ENCODE measurements around the gene ZNRF2. TPM values are rescaled to one million over a fixed set of nuclear protein-coding genes. Genes with fewer than 3 reads are reported as not detected.
A peak's percentile ranks its signal among the peaks of the same experiment; 100 is the strongest.

The ZNRF2 gene
- total and polyA plus RNA-seq, 2 experiments from 2014 or later = 11.0 to 18.8 TPM

DNA sequence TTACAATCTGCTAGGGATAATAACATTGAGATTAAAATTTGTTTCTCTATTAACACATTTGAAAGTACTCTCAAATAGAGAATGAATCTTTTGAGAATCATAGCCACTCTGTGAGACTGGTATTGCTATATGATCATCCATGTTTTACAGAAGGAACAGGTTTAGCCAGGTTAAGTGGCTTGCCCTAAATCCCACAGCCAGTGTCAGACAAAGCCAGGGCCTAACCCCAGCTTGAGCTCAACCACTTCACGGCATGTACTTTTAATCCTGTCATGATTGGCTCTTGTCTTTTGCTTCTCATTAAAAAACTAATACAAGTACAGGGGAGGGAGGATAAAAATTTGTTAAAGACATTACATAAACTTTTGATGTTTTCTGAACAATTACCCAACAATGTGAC is 3.8 kb upstream of the ZNRF2 start:
- H3K79me2 ChIP-seq = no peaks in the 10 kb centered on the region
- no peak overlapping the region for H3K27ac ChIP-seq
- H4K20me1 ChIP-seq (ENCODE audit: insufficient read depth, poor library complexity, severe bottlenecking) = no peaks in the 10 kb centered on the region
- DNase-seq (ENCODE audit: low spot score) = no peak
- H3K9me3 ChIP-seq (ENCODE audit: low read depth) = no peaks in the 10 kb centered on the region
- WGBS (ENCODE audit: low lambda C conversion rate, missing lambda C conversion rate) = 64% methylated on average over 1 of the region's 1 CpG
- no peaks in the 10 kb centered on the region for H3K27me3 ChIP-seq
- no peak overlapping the region for H3K4me2 ChIP-seq
- no peak overlapping the region for H3K4me3 ChIP-seq
- no peak overlapping the region for H2AFZ ChIP-seq
- H3K4me1 ChIP-seq (ENCODE audit: insufficient read depth) = peaks cover 13% of the 10 kb centered on the region
- H3K36me3 ChIP-seq (replicated peaks; ENCODE audit: insufficient read depth, low read depth) = no peaks in the 10 kb centered on the region
- H3K9me2 ChIP-seq (replicated peaks; ENCODE audit: insufficient read depth) = no peaks in the 10 kb centered on the region
- TF ChIP-seq, protein P1, sequence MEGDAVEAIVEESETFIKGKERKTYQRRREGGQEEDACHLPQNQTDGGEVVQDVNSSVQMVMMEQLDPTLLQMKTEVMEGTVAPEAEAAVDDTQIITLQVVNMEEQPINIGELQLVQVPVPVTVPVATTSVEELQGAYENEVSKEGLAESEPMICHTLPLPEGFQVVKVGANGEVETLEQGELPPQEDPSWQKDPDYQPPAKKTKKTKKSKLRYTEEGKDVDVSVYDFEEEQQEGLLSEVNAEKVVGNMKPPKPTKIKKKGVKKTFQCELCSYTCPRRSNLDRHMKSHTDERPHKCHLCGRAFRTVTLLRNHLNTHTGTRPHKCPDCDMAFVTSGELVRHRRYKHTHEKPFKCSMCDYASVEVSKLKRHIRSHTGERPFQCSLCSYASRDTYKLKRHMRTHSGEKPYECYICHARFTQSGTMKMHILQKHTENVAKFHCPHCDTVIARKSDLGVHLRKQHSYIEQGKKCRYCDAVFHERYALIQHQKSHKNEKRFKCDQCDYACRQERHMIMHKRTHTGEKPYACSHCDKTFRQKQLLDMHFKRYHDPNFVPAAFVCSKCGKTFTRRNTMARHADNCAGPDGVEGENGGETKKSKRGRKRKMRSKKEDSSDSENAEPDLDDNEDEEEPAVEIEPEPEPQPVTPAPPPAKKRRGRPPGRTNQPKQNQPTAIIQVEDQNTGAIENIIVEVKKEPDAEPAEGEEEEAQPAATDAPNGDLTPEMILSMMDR (IDR thresholded peaks at IDR 0.05; ENCODE audit: poor library complexity) = no peak
- TF ChIP-seq EZH2 (IDR thresholded peaks at IDR 0.05; ENCODE audit: borderline replicate concordance) = no peak
- no peak for TF ChIP-seq EZH2phosphoT487 (IDR thresholded peaks at IDR 0.05; ENCODE audit: low read depth, severe bottlenecking, unreplicated experiment)

DNA sequence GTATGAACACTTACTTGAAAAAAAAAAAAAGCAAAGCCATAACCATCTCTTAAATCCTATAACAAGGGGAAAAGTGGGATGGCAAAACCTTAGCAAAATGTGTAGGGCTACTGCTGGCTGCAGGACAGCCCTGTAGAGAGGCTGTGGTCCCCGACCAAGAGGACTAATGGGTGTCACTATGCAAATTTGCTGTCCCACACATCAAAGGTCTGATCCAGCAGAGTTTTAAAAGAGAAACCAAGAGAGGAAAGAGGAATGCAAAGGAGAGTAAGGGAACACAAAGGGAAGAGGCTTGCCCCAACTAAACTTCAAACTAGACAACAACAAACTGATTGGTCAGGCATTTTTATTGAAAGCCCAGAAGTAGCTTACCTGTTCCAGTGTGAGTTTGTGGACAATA is 3.1 kb upstream of the ZNRF2 start:
- H2AFZ ChIP-seq = no peak overlapping the region
- TF ChIP-seq EZH2phosphoT487 (IDR thresholded peaks at IDR 0.05; ENCODE audit: low read depth, severe bottlenecking, unreplicated experiment) (no peak), EZH2 (IDR thresholded peaks at IDR 0.05; ENCODE audit: borderline replicate concordance) (no peak)
- TF ChIP-seq, protein P1 (IDR thresholded peaks at IDR 0.05; ENCODE audit: poor library complexity) = no peak
- no peaks in the 10 kb centered on the region for H4K20me1 ChIP-seq (ENCODE audit: insufficient read depth, poor library complexity, severe bottlenecking)
- H3K4me1 ChIP-seq (ENCODE audit: insufficient read depth) = peaks cover 13% of the 10 kb centered on the region
- no peaks in the 10 kb centered on the region for H3K27me3 ChIP-seq
- H3K79me2 ChIP-seq = peaks cover 2% of the 10 kb centered on the region
- H3K36me3 ChIP-seq (replicated peaks; ENCODE audit: insufficient read depth, low read depth) = no peaks in the 10 kb centered on the region
- no peaks in the 10 kb centered on the region for H3K9me3 ChIP-seq (ENCODE audit: low read depth)
- no peak for DNase-seq (ENCODE audit: low spot score)
- H3K4me3 ChIP-seq = no peak overlapping the region
- H3K4me2 ChIP-seq = peak overlapping the region; percentile 48
- H3K27ac ChIP-seq = peak overlapping the region; percentile 83
- 29% methylated on average over 1 of the region's 1 CpG for WGBS (ENCODE audit: low lambda C conversion rate, missing lambda C conversion rate)
- H3K9me2 ChIP-seq (replicated peaks; ENCODE audit: insufficient read depth) = no peaks in the 10 kb centered on the region

DNA sequence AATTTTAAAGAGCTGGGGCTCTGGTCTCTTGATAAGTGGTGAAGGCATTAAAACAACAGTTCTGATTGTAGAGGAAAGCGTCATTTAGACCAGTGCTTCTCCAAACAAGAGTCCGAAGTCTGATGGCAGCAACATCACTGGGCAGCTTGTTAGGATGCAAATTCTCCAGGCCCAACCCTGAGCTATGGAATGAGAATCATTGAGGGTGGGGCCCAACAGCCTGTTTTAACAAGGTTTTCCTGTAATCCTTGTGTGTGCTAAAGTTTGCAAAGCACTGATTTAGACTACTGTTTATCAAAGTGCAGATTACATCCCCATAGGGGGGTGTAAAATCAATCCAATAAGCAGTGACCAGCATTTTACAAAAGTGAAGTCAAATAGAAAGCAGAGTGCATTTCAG is 2.6 kb upstream of the ZNRF2 start:
- Histone ChIP-seq H3K4me3 (no peak overlapping the region), H3K79me2 (peaks cover 7% of the 10 kb centered on the region), H3K4me2 (peak overlapping the region; percentile 48), H3K4me1 (ENCODE audit: insufficient read depth) (peaks cover 16% of the 10 kb centered on the region), H4K20me1 (ENCODE audit: insufficient read depth, poor library complexity, severe bottlenecking) (no peaks in the 10 kb centered on the region), H3K9me2 (replicated peaks; ENCODE audit: insufficient read depth) (no peaks in the 10 kb centered on the region), H3K36me3 (replicated peaks; ENCODE audit: insufficient read depth, low read depth) (no peaks in the 10 kb centered on the region), H3K27me3 (no peaks in the 10 kb centered on the region), H2AFZ (no peak overlapping the region), H3K27ac (peak overlapping the region; percentile 83), H3K9me3 (ENCODE audit: low read depth) (no peaks in the 10 kb centered on the region)
- peak; percentile 68 for DNase-seq (ENCODE audit: low spot score)
- WGBS (ENCODE audit: low lambda C conversion rate, missing lambda C conversion rate) = 45% methylated on average over 2 of the region's 2 CpGs
- TF ChIP-seq, protein P1 (IDR thresholded peaks at IDR 0.05; ENCODE audit: poor library complexity) = no peak
- TF ChIP-seq EZH2phosphoT487 (IDR thresholded peaks at IDR 0.05; ENCODE audit: low read depth, severe bottlenecking, unreplicated experiment) (no peak), EZH2 (IDR thresholded peaks at IDR 0.05; ENCODE audit: borderline replicate concordance) (no peak)

DNA sequence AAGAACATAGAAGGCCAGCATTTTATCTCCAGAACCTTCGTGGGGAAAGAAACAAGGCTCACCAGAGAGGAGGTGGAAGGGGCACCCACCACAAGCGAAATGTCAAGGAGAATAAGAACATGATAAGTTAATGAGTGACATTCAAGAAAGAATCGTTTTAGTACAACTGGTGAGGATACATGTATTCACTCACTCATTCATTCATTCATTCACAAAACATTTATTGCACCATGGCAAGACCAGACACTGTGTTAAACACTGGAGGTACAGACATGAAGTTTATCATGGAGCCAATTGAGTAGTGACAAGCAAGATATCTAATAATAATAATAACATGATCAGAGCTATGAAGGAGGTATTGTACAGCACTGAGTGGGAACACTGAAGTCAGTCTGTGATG is 1.7 kb upstream of the ZNRF2 start:
- TF ChIP-seq EZH2 (IDR thresholded peaks at IDR 0.05; ENCODE audit: borderline replicate concordance) (no peak), EZH2phosphoT487 (IDR thresholded peaks at IDR 0.05; ENCODE audit: low read depth, severe bottlenecking, unreplicated experiment) (no peak)
- TF ChIP-seq, protein P1 (IDR thresholded peaks at IDR 0.05; ENCODE audit: poor library complexity) = no peak

More for the DNA sequence above, 1.7 kb upstream of the ZNRF2 start:
- no peaks in the 10 kb centered on the region for H3K27me3 ChIP-seq
- H3K4me2 ChIP-seq = no peak overlapping the region
- H3K9me3 ChIP-seq (ENCODE audit: low read depth) = no peaks in the 10 kb centered on the region
- peak overlapping the region; percentile 83 for H3K27ac ChIP-seq
- no peaks in the 10 kb centered on the region for H3K9me2 ChIP-seq (replicated peaks; ENCODE audit: insufficient read depth)
- peaks cover 15% of the 10 kb centered on the region for H3K79me2 ChIP-seq
- no peaks in the 10 kb centered on the region for H3K36me3 ChIP-seq (replicated peaks; ENCODE audit: insufficient read depth, low read depth)
- no peak for DNase-seq (ENCODE audit: low spot score)
- no peak overlapping the region for H3K4me3 ChIP-seq
- no peak overlapping the region for H2AFZ ChIP-seq
- H3K4me1 ChIP-seq (ENCODE audit: insufficient read depth) = peaks cover 21% of the 10 kb centered on the region
- WGBS (ENCODE audit: low lambda C conversion rate, missing lambda C conversion rate) = 84% methylated on average over 3 of the region's 3 CpGs
- no peaks in the 10 kb centered on the region for H4K20me1 ChIP-seq (ENCODE audit: insufficient read depth, poor library complexity, severe bottlenecking)
